Mesenchymal stem cell (in vitro differentiated cells and primary cell): Measurements from ENCODE around the gene CYSLTR2.
A peak's percentile ranks its signal among the peaks of the same experiment; 100 is the strongest.

Experiments
- DNase-seq: peaks from one replicate; pipeline ENCODE4 v3.0.0-alpha.2; 2013
- H2AFZ ChIP-seq: one replicate; pipeline ENCODE4 v1.6.1; 2013; ENCODE audit warnings: low read depth, mild to moderate bottlenecking, control low read depth, inconsistent platforms, low read length, moderate library complexity
- H2AK5ac ChIP-seq: 2 replicates; pipeline ENCODE4 v1.6.1; 2013; ENCODE audit warnings: low read length, moderate library complexity, mild to moderate bottlenecking, inconsistent platforms; ENCODE audit not compliant: severe bottlenecking
- H2BK120ac ChIP-seq: one replicate; pipeline ENCODE4 v1.6.1; 2013; ENCODE audit warnings: low read depth, mild to moderate bottlenecking, inconsistent platforms, low read length, moderate library complexity
- H2BK12ac ChIP-seq, 2 experiments: one replicate each; pipeline ENCODE4 v1.6.1; 2013; ENCODE audit warnings: inconsistent platforms in 2 of 2, low read length in 2 of 2, mild to moderate bottlenecking in 2 of 2, moderate library complexity in 2 of 2, control low read depth in 1 of 2
- H2BK15ac ChIP-seq: one replicate; pipeline ENCODE4 v1.6.1; 2013; ENCODE audit warnings: mild to moderate bottlenecking, low read depth, inconsistent platforms; ENCODE audit not compliant: poor library complexity, severe bottlenecking
- H2BK5ac ChIP-seq: 2 replicates; pipeline ENCODE4 v1.6.1; 2013; ENCODE audit warnings: low read depth, mild to moderate bottlenecking, low read length, control low read depth, inconsistent platforms; ENCODE audit not compliant: poor library complexity, severe bottlenecking
- H3K14ac ChIP-seq, 2 experiments: one replicate each; pipeline ENCODE4 v1.6.1; 2013; ENCODE audit warnings: inconsistent platforms in 2 of 2, low read length in 2 of 2, control low read depth in 1 of 2, mild to moderate bottlenecking in 1 of 2, moderate library complexity in 1 of 2
- H3K18ac ChIP-seq, 2 experiments: one replicate each; pipeline ENCODE4 v1.6.1; 2013; ENCODE audit warnings: inconsistent platforms in 2 of 2, low read length in 2 of 2, control low read depth in 1 of 2, low read depth in 1 of 2, mild to moderate bottlenecking in 1 of 2
- H3K23ac ChIP-seq, 2 experiments: one replicate each; pipeline ENCODE4 v1.6.1; 2013; ENCODE audit warnings: inconsistent platforms in 2 of 2, low read length in 2 of 2, mild to moderate bottlenecking in 2 of 2, moderate library complexity in 2 of 2, control low read depth in 1 of 2
- H3K27ac ChIP-seq: 2 replicates; pipeline ENCODE4 v1.5.1; 2013; ENCODE audit warnings: mild to moderate bottlenecking, moderate library complexity, low read length, control low read depth, inconsistent platforms; ENCODE audit not compliant: poor library complexity, severe bottlenecking
- H3K27me3 ChIP-seq, 2 experiments: 2 replicates each; pipeline versions ENCODE4 v1.6.1 to v1.7.0; 2013; ENCODE audit warnings: low read length in 2 of 2, mild to moderate bottlenecking in 2 of 2, moderate library complexity in 2 of 2, control low read depth in 1 of 2, inconsistent platforms in 1 of 2; ENCODE audit not compliant: control insufficient read depth in 1 of 2, insufficient read depth in 1 of 2
- H3K36me3 ChIP-seq, 2 experiments: 2 replicates each; pipeline versions ENCODE4 v1.6.1 to v1.7.0; 2013; ENCODE audit warnings: low read length in 2 of 2, control low read depth in 1 of 2, inconsistent platforms in 1 of 2, low read depth in 1 of 2, mild to moderate bottlenecking in 1 of 2; ENCODE audit not compliant: insufficient read depth in 2 of 2, control insufficient read depth in 1 of 2
- H3K4ac ChIP-seq, 2 experiments: one replicate each; pipeline ENCODE4 v1.6.1; 2013; ENCODE audit warnings: inconsistent platforms in 2 of 2, low read length in 2 of 2, mild to moderate bottlenecking in 2 of 2, moderate library complexity in 2 of 2, control low read depth in 1 of 2, low read depth in 1 of 2
- H3K4me1 ChIP-seq: 2 replicates; pipeline ENCODE4 v1.6.1; 2013; ENCODE audit warnings: low read depth, low read length, control low read depth; ENCODE audit not compliant: control insufficient read depth, insufficient read depth
- H3K4me2 ChIP-seq: 2 replicates; pipeline ENCODE4 v1.6.1; 2013; ENCODE audit warnings: low read length, mild to moderate bottlenecking, inconsistent platforms; ENCODE audit not compliant: poor library complexity, severe bottlenecking
- H3K4me3 ChIP-seq, 2 experiments: 2 replicates each; pipeline versions ENCODE4 v1.5.1 to v1.7.0; 2013; ENCODE audit warnings: low read length in 2 of 2, mild to moderate bottlenecking in 2 of 2, control low read depth in 1 of 2, low read depth in 1 of 2; ENCODE audit not compliant: insufficient read depth in 1 of 2
- H3K79me1 ChIP-seq: replicated peaks from 2 replicates; pipeline ENCODE4 v1.6.1; 2013; ENCODE audit warnings: mild to moderate bottlenecking, control low read depth, low read length, inconsistent platforms; ENCODE audit not compliant: poor library complexity, severe bottlenecking
- H3K9ac ChIP-seq: 2 replicates; pipeline ENCODE4 v1.7.0; 2013; ENCODE audit warnings: mild to moderate bottlenecking, low read length, moderate library complexity
- H3K9me3 ChIP-seq: 2 replicates; pipeline ENCODE4 v1.7.0; 2013; ENCODE audit warnings: mild to moderate bottlenecking, low read length; ENCODE audit not compliant: control insufficient read depth
- H4K8ac ChIP-seq: one replicate; pipeline ENCODE4 v1.6.1; 2013; ENCODE audit warnings: inconsistent platforms, mild to moderate bottlenecking, low read length, moderate library complexity
- H4K91ac ChIP-seq: one replicate; pipeline ENCODE4 v1.6.1; 2013; ENCODE audit warnings: mild to moderate bottlenecking, low read length, inconsistent platforms
- WGBS: methylation state at CpG from one replicate; pipeline ENCODE4 v1.1.7; 2013; ENCODE audit warnings: mixed read lengths; 5-methylcytosine and 5-hydroxymethylcytosine counted together

The CYSLTR2 gene

DNA sequence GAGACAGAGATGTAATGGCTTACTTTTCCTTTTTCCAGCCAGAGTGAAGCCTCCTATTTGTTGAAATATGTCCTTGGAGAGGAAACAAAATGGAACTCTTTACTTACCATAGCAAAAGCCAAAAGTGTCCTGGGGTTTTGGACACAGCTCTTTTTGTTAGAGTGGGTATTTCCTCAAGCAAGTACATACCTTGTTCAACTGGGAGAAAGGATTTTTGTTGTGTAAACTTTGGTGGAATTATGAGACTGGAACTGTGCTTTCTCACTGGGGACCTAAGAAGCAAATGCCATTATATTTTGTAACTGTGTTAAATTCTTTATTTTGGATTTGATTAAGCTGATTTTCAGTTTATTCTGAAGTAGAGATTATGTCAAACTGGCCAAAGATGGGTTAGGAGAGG lies 58.4 kb downstream of the CYSLTR2 start:
- no peak for DNase-seq
- Histone ChIP-seq H2BK12ac (no peak overlapping the region), H4K91ac (no peak overlapping the region), H2BK5ac (no peak overlapping the region), H2AK5ac (no peak overlapping the region), H3K36me3 (no peaks in the 10 kb centered on the region), H3K9me3 (peaks cover 31% of the 10 kb centered on the region), H2BK15ac (no peak overlapping the region), H3K27ac (no peak overlapping the region), H3K18ac (no peak overlapping the region), H3K79me1 (no peaks in the 10 kb centered on the region), H3K4ac (no peak overlapping the region), H2BK120ac (no peak overlapping the region), H4K8ac (no peak overlapping the region), H2AFZ (no peak overlapping the region), H3K9ac (no peak overlapping the region), H3K4me1 (no peaks in the 10 kb centered on the region), H3K23ac (no peak overlapping the region), H3K27me3 (peaks cover 5 to 12% of the 10 kb centered on the region in 2 experiments), H3K4me3 (no peak overlapping the region), H3K4me2 (no peak overlapping the region), H3K14ac (no peak overlapping the region)

DNA sequence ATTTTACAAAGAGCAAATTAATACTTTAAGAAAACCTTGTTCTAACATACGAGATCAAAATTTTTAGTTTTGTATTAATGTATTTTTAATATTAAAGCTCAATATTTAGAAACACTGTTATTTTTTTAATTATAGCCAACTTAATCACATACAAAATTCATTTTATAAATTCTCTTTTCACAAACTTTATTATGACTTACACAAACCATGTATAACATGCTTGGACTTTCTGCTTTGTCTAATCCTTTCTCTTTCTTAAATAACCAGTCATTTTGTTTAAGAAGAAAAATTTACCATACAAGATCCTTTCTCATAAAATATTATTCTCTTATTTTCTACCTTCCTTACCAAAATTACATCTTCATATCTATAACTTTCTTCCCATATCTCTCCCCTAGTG lies 62.2 kb downstream of the CYSLTR2 start:
- Histone ChIP-seq H3K36me3 (no peaks in the 10 kb centered on the region), H3K4me2 (no peak overlapping the region), H3K4me1 (no peaks in the 10 kb centered on the region), H2BK5ac (no peak overlapping the region), H2BK120ac (no peak overlapping the region), H3K4me3 (no peak overlapping the region), H2AFZ (no peak overlapping the region), H3K27ac (no peak overlapping the region), H2BK15ac (no peak overlapping the region), H3K9ac (no peak overlapping the region), H3K79me1 (no peaks in the 10 kb centered on the region), H2BK12ac (no peak overlapping the region), H3K14ac (no peak overlapping the region), H4K8ac (no peak overlapping the region), H3K23ac (no peak overlapping the region), H3K4ac (no peak overlapping the region), H3K27me3 (peaks cover 0 to 3% of the 10 kb centered on the region in 2 experiments), H4K91ac (no peak overlapping the region), H2AK5ac (no peak overlapping the region), H3K18ac (no peak overlapping the region), H3K9me3 (peaks cover 43% of the 10 kb centered on the region)
- no peak for DNase-seq
- no CpG with 5 or more reads among the region's 1 CpG for WGBS

DNA sequence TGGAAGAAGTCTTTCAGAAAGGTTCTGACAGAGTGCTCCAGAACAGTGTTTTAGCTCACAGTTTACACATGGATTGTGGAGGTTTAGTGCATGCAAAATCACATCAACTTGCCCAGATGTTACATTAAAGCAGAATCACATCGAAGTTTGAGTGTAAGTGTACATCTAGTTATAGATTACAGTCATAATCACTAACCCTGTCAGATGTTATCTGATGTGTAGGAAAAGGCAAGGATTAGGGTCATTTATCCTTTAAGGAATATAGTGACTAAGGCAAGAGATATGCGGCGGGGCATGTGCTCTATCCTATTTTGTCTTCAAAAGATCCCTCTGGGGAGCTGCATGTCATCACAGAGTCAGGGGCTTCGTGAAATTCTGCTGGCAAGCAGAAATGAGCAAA lies 66.9 kb downstream of the CYSLTR2 start:
- Histone ChIP-seq H3K4me1 (no peaks in the 10 kb centered on the region), H3K9me3 (peaks cover 34% of the 10 kb centered on the region), H3K36me3 (no peaks in the 10 kb centered on the region), H3K4me2 (no peak overlapping the region), H2BK120ac (no peak overlapping the region), H3K27ac (no peak overlapping the region), H2AFZ (no peak overlapping the region), H4K91ac (no peak overlapping the region), H3K9ac (no peak overlapping the region), H2BK5ac (no peak overlapping the region), H3K27me3 (peaks cover 0 to 13% of the 10 kb centered on the region in 2 experiments), H3K79me1 (no peaks in the 10 kb centered on the region), H3K4me3 (no peak overlapping the region), H3K4ac (no peak overlapping the region), H3K18ac (no peak overlapping the region), H3K14ac (no peak overlapping the region), H2AK5ac (no peak overlapping the region), H3K23ac (no peak overlapping the region), H4K8ac (no peak overlapping the region), H2BK15ac (no peak overlapping the region), H2BK12ac (no peak overlapping the region)
- DNase-seq: peak; percentile 35
- 36% methylated on average over 3 of the region's 4 CpGs for WGBS

DNA sequence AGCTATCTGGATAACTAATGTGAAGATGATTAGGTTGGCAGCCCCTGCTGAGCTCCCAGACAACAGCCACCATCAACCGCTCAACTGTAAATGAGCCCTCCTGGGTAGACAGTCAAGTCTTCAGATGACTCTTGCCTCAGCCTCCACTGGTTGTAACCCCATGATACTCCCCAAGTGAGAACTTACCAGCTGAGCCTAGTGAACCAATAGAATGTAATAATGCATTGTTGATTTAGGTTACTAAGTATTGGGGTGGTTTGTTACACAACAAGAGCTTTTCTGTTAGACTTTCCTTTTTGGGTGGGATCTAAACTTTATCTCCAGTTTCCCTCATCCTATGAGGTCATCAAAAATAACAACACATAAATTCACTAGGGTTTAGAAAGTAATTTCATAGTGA lies 69.4 kb downstream of the CYSLTR2 start:
- Histone ChIP-seq H4K8ac (no peak overlapping the region), H3K9ac (no peak overlapping the region), H2BK12ac (no peak overlapping the region), H3K27me3 (peaks cover 0 to 13% of the 10 kb centered on the region in 2 experiments), H4K91ac (no peak overlapping the region), H3K27ac (no peak overlapping the region), H3K18ac (no peak overlapping the region), H3K14ac (no peak overlapping the region), H3K23ac (no peak overlapping the region), H2AK5ac (no peak overlapping the region), H3K4me2 (no peak overlapping the region), H3K4me1 (no peaks in the 10 kb centered on the region), H2BK15ac (no peak overlapping the region), H2BK5ac (no peak overlapping the region), H2AFZ (no peak overlapping the region), H3K4me3 (no peak overlapping the region), H3K9me3 (peaks cover 17% of the 10 kb centered on the region), H3K4ac (no peak overlapping the region), H3K36me3 (no peaks in the 10 kb centered on the region), H3K79me1 (no peaks in the 10 kb centered on the region), H2BK120ac (no peak overlapping the region)
- DNase-seq: no peak
- 100% methylated on average over 1 of the region's 1 CpG for WGBS
